HPDE6-E6E7 (cell line): Measurements from ENCODE around the gene PTPRS.
A peak's percentile ranks its signal among the peaks of the same experiment; 100 is the strongest.
"Not testable (repeated sequence)": the region's sequence is repeated elsewhere in the genome, so short reads cannot be mapped to it uniquely, and the experiment has no call there.

Experiments
- DNase-seq: peaks from one replicate; pipeline ENCODE4 v3.0.0; 2011; ENCODE audit warnings: missing footprints; ENCODE audit errors: extremely low spot score

PTPRS gene

DNA sequence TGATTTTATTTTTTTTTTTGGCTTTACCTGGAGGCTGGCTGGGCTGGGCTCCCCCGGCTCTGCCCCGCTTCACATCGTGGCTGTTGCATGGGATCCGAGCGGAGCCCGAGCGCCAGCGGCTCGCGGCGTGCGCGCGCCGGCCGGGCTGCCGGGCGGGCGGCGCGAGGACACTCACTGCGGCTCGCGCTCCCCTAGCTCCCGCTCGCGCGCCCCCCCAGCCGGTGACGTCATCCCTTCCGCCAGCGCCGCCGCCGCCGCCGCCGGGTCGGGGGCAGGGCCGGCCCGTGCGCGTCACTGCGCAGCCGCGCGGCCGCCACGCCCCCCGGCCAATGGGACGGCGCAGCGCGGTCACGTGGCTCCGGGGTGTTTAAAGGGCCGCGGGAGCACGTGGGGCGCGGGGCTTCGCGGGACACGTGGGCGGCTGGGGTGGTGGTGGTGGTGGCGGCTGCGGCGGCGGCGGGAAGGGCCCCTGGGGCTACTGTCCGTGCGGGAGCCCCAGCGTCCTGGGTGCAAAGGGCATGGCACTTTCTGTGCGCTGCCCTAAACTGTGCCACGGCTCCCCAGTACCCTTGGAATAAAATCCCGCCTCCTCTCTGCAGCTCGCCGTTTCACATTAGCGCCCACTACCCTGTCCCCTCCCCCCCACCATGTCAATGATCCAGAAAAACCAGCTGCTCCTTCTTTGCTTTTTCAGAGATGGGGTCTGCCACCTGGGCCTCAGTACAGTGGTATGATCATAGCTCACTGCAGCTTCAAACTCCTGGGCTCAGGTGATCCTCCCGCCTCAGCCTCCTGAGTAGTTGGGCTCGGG, at the start of gene PTPRS:
TSS of gene PTPRS (minus strand) at position 176 of the 811 bp plus-strand sequence. CDS start 54,672 bp downstream, outside the sequence.
- DNase-seq = peak; percentile 73

DNA sequence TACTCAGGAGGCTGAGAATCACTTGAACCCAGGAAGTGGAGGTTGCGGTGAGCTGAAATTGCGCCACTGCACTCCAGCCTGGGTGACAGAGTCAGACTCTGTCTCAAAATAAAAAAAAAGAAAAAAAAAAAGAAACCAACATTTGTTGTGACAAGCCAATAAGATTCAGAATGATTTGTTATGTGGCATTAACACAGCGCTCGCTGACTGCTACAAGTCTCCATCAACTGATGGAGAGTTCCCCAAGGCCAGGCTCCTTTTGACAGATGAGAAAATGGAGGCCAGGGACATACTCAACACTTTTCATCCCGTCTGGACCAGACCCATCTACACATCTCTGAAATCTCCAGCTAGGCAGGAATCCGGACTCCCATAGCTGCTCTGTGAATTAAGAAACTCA, 48.7 kb upstream of the PTPRS start:
- DNase-seq = no peak

DNA sequence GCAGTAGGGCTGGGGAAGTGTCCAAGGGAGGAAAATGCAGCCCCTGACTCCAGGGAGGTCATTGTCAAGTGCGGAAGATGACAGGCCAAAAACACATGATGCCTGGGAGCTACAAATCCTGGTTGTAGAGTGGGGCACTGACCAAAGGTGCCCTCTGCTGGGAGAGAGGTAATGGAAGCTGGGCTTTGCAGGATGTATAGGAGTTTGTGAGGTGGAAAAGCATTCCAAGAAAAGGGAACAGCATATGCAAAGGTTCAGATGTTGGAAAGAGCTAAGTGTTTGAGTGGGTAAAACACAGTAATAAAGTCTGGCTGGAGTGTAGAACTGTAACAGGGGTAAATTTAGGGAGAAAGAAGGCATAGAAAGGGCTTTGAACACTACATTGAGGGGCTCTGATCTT, 46.9 kb upstream of the PTPRS start:
- no peak for DNase-seq

DNA sequence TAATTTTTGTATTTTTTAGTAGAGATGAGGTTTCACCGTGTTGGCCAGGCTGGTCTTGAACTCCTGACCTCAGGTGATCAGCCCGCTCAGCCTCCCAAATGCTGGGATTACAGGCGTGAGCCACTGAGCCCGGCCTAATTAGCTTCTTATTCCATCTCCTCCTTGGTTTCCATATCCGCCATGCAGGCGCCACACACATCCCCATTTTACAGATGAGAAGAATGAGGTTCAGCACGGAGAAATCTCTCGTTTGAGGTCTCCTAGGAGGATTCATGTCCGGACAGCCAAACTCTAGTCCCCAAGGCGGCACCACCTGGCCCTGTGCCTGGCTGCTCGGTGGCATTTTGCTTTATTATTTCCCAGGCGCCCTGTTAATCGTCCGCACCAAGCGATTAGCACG, 46.2 kb upstream of the PTPRS start:
- DNase-seq = no peak

DNA sequence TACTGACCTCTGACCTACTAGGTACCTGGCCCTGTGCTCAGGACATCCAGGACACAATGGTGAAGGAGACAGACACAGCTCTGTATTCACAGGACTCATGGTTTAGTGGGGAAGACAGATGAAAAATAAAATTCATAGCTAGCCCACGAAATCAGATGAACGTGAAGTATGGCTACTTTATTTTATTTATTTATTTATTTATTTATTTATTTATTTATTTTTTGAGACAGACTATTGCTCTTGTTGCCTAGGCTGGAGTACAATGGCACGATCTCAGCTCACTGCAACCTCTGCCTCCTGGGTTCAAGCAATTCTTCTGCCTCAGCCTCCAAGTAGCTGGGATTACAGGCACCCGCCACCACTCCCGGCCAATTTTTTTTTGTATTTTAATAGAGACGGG, 40.6 kb upstream of the PTPRS start:
- DNase-seq = not testable (repeated sequence)

DNA sequence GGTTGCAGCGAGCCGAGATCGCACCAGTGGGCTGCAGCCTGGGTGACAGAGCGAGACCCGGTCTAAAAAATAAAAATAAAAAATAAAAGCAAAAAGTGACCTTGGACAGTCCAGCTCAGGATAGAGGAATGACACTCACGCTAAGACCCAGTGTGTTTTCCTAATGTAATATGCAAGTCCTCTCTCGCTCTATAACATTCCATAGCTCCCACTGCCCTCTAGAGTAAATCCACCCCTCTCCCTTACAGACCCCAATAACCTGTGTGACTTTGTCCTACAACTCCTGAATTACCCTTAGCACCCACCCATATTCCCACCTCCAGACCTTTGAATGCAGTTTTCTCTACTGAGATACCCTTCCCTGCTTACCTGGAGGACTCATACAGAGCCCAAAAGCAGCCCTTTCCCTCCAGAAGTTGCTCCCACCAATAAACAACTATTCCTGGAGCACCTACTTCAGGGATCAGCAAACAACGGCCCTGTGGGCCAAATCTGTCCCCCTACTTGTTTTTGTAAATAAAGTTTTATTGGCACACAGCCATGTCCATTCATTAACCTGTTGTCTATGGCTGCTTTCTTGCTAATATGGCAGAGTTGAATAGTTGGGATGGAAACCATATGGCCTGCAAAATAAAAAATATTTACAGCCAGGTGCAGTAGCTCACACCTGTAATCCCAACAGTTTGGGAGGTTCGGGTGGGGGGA, 39.8 kb upstream of the PTPRS start:
- DNase-seq = no peak

DNA sequence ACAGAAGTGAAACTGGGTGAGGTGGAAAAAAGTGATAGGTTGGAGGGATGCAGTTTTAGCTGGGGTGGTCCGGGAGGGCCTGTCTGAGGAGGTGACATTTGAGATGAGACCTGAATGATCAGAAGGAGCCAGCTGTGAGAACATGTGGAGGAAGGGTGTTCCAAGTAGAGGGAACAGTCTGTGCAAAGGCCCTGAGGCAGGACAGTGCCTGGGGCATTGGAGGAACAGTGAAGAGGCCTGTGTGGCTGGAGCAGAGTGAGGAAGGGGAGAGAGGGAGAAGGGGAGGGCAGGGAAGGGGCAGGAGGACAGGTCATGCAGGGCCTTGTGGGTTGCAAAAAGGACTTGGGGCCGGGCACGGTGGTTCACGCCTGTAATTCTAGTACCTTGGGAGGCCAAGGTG, 36.3 kb upstream of the PTPRS start:
- DNase-seq = no peak

DNA sequence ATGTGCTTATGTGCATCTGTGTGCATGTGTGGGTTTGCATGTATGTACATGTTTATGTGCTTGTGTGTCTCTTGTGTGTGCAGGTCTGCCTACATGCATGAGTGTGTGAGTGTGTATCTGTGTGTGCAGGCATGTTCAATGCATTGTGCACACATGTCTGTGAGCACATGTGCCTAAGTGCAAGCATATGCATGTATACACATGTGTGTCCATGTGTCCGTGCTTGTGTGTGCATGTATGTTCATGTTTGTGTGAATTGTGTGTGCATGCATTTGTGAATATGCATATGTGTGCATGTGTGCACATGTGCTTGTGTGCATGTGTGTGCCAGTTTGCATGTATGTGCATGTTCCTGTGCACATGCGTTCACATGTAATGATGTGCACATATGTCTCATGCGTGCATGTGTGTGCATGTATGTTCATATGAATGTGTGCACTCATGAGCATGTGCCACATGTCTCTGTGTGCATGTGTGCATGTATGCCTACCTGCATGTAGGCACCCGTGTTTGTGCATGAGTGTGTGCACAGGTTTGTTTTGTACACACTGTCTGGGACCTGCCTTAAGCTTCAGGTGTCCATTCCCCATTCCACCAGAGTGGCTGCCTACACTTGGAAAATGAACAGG, 32.1 kb upstream of the PTPRS start:
- no peak for DNase-seq

DNA sequence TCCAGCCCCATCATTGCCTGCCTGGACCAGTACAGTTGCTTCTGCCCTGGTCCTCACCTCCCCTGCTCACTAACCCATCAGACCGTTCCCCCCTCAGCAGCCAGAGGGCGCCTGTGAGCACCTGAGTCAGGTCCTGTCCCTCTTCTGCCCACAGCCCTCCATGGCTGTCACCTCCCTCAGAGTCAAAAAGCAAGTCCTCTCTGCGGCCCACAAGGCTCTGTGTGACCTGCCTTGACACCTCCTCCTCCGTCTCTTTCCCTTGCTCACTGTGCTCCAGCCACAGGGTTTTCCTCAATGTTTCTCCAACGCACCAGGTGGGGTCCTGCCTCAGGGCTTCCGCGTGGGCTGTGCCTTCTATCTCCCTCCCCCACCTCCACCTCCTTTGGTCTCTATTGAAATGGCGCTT, 29.4 kb upstream of the PTPRS start:
- no peak for DNase-seq

DNA sequence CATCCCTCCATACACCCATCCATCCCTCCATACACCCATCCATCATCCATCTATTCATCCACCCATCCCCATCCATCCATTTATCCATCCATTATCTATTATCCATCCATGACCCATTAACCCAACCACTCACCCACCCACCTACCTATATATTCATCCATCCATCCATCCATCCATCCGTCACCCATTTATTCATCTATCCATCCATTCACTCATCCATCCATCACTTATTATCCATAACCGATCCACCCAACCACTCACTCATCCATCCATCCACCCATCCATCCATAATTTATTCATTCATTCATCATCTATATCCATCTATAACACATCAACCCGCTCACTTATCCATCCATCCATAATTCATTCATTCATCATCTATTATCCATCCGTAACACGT, 28.7 kb upstream of the PTPRS start:
- DNase-seq = no peak

DNA sequence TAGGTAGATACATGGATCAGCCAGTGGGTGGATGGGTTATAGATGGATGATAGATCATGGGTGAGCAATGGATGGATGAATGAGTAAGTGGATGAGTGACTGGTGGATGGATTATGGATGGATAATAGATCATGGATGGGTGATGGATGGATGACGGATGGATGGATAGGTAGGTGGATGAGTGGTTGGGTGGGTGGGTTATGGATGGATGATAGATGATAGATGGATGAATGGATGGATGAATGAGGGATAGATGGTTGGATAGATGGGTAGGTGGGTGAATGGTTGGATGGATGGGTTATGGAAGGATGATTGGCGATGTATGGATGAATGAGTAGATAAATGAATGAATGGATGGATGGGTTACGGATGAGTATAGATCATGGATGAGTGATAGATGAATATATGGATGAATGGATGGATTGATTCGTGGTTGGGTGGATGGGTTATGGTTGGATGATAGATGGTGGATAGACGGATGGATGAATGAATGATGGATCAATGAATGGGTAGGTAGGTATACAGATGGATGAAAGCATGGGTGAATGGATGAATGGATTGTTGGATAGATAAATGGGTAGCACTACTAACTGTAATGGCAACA, 27.0 kb upstream of the PTPRS start:
- DNase-seq = no peak

DNA sequence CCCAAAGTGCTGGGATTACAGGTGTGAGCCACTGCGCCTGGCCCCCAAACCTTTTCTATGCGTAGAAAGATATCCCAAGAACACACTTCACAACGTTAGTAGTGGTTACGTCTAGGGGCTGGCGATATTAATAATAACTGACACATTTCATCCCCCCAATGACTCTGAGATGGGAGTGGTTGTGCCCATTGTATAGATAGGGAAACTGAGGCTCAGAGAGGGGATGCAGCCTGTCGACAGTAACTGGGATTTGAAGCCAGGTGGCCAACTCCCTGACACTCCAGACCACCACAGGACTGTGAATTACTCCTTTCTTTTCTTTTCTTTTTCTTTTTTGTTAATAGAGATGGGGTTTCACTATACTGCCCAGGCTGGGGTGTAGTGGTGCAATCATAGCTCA, 25.3 kb upstream of the PTPRS start:
- no peak for DNase-seq

DNA sequence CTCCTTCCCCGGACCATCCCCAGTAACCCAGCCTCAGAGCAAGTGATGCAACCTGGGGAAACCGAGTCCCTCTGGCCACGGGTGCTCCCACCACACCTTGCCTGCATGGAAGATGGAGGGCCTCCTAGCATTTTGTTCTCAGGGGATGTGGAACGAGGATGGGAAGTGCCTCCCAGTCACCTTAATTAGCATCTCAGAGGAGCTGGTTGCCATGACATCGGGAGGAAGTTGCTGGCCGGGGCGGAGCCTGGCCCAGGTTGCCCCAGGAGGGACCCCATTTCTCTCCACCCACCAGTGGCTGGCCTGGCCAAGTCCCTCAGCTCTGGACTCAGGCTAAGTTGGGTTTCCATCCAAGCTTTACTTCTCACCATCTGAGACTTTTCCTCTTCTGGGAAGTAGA, 24.1 kb upstream of the PTPRS start:
- DNase-seq = no peak

DNA sequence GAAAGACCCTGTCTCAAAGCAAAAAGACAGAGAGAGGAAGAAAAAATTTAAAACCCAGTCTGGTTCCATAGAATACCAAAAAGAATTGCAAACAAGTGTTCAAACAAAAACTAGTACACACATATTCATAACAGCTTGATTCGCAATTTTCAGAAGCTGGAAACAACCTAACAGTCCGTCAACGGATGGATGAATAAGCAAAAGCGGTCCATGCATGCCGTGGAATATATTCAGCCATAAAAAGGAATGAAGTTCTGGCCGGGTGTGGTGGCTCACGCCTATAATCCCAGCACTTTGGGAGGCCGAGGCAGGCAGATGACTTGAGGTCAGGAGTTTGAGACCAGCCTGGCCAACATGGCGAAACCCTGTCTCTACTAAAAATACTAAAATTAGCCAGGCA, 21.2 kb upstream of the PTPRS start:
- DNase-seq = not testable (repeated sequence)

DNA sequence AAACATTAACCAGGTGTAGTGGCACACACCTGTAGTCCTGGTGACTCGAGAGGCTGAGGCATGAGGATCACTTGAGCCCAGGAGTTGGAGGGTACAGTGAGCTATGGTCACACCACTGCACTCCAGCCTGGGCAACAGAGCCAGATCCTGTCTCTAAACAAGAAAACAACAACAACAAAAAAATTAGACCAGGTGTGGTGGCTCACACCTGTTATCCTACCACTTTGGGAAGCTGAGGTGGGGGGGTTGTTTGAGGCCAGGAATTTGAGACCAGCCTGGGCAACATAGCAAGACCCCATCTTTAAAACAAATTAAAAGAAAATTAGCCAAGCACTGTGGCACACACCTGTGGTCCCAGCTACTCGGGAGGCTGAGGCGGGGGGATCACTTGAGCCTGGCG, 20.8 kb upstream of the PTPRS start:
- DNase-seq = no peak

DNA sequence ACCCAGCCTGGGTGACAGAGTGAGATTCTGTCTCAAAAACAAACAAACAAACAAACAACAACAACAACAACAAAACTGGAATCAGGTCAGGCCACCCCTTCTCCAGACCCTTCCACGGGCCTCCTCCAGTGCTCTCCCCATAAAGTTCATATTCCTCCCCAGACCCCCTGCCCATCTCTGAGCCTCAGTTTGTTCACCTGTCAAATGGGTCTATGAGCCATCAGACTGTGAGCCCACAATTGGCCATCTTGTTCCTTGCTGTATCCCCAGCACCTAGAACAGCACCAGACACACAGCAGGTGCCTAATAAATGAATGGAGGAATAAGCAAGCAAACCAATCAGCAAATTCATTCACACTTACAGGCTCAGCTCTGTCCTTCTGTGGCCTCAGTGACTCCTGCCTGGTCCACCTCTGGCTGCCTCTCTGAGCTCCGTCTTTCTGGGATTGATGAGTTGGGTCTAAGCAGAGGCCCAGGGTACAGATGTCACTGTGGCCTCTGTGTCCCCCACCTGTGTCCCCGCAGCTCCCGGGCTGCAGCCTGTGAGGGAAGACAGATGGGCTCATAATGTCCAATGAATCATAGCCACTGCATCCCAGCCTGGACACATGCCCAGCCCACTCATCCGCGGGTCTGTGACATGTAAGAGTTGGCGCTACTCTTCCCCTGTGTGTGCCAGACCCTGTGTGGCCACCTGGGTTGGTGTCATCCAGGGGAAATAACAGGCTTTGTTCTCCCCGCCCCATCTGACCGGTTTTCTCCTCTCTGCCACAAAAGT, 19.6 kb upstream of the PTPRS start:
- no peak for DNase-seq

DNA sequence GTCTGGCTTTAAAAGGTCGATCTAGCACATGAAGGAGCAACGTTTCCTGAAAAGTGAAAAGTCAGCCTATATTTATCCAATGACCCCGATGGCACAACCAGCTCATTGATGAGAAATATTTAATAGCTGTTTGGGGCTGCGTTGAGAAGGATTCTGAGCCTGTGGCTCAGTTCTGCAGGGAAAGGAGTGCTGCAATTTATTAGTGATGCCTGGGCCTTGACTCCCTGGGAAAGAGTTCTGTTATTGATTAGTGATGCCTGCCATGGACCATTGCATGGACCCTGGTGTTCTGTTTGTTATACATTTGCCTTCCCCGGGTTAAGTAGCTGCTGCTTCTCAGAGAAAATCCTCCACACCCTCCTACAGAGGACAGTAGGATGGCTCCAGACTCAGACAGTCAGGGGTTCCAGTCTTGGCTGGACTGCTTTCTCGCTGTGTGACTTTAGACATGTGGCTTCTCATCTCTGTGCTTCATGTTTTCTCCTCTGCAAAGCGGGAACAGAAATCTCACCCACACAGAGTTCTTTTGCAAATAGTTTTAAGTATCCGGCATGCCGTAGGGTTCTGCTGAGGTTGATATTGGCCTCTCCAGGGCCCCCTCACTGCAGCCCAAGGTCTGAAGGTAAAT, 17.7 kb upstream of the PTPRS start:
- DNase-seq = no peak

DNA sequence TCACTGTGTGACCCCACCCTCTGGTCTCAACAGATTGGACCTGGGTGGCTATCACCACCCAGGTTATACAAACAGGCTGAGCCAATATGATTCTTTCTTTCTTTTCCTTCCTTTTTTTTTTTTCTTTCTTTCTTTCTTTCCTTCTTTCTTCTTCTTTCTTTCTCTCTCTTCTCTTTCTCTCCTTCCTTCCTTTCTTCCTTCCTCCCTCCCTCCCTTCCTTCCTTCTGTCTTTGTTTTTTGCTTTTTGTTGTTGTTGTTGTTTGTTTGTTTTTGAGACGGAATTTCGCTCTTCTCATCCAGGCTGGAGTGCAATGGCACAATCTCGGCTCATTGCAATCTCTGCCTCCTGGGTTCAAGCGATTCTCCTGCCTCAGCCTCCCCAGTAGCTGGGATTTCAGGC, 17.0 kb upstream of the PTPRS start:
- no peak for DNase-seq

DNA sequence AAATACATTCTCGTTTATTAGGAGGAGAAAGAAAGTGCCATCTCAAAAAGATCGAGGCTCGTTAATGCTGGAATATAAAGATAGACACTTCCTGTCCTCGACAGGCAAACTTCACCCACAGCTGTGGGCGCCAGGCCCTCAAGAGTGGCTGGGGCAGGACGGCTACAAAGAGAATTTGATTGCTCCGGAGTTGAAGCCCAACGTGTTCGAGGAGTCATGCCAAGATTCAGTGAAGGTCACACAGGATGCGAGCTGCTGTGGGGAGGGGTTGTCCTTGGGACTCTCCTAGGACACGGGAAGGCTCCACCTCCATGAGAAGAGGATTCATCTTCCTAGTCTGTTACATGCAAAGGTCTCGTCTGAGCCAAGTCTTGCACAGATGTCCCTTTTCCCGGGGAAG, 16.3 kb upstream of the PTPRS start:
- DNase-seq = no peak

DNA sequence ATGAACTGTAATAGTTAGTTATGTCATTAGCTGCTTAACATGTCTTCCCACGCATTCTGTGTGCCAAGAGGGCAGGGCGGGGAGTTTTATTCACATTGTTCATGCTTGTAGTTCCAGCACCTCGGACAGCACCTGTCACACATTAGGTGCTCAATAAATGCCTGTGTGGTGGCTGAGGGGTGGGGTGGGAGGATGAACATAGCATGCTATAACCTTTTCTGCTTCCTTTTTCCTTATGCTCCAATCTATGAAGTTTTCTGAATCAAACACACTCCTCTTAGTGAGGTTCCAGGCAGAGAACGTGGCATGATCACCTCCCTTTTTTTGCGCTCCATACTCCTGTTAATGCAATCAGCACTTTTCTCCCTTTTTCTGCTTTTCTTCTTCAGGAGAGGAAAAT, 15.8 kb upstream of the PTPRS start:
- DNase-seq = no peak

DNA sequence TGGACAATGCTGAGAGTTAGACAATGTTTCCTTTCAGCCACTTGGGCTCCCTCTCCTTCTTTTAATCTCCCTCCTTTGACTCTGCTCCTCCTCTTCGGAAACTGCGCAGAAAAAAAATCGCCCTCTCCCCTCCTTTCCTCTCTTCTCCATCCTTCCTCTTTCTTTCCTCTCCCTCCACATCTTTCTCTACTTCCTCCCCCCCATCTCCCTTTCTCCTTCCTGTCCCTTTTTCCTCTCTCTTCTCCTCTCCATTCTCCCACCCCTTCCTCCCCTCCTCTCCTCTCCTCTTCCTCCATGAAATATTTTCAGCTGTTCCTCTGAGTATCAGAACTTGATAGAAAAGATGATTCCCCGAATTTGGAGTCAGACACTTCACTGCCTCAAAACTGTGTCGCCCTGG, 15.1 kb upstream of the PTPRS start:
- DNase-seq = no peak
